T47D (cell line): ENCODE results near the gene ASIC1.
"Not testable (repeated sequence)": the region's sequence is repeated elsewhere in the genome, so short reads cannot be mapped to it uniquely, and the experiment has no call there.

Source experiments
- DNase-seq, 2 experiments: peaks; one replicate each; pipeline versions ENCODE4 v3.0.0 to v3.0.0-alpha.2; 2011 to 2012; ENCODE audit warnings: low read depth in 1 of 2, low spot score in 1 of 2
- JUND ChIP-seq: IDR thresholded peaks from 2 replicates; pipeline ENCODE4 v1.6.1; 2012; ENCODE audit warnings: low read depth
- in situ Hi-C: cut with HindIII; loops from 2 replicates; pipeline ENCODE4 v1.10.0; 2016; ENCODE audit warnings: low sequenced_read_pairs, low pct_unique_long_range_greater_than_20kb

Gene ASIC1

GRCh38 chr12:50072198-50072907, 15.0 kb downstream of the ASIC1 start:
- in situ Hi-C loops, result no loop called here
- DNase-seq, result no peak
- TF ChIP-seq JUND, result no peak

GRCh38 chr12:50073206-50073605, 15.8 kb downstream of the ASIC1 start:
- DNase-seq, result no peak
- in situ Hi-C loops, result no loop called here
- no peak for TF ChIP-seq JUND

DNA sequence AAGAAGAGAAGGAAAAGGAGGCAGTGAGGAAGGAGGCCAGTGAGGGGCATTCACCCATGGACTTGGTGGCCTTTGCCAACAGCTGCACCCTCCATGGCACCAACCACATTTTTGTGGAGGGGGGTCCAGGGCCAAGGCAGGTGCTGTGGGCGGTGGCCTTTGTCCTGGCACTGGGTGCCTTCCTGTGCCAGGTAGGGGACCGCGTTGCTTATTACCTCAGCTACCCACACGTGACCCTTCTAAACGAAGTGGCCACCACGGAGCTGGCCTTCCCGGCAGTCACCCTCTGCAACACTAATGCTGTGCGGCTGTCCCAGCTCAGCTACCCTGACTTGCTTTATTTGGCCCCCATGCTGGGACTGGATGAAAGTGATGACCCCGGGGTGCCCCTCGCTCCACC, 16.3 kb downstream of the ASIC1 start:
- in situ Hi-C loops, result no loop called here
- DNase-seq, result no peak
- TF ChIP-seq JUND, result no peak

- in situ Hi-C loops, result no loop called here
- peak; percentile 76 to 90 for DNase-seq
- TF ChIP-seq JUND, result no peak
Observed at GRCh38 chr12:50074936-50075807, 17.8 kb downstream of the ASIC1 start.

GRCh38 chr12:50075808-50076170, 18.4 kb downstream of the ASIC1 start:
- no peak for TF ChIP-seq JUND
- DNase-seq, result no peak
- in situ Hi-C loops, result no loop called here

DNA sequence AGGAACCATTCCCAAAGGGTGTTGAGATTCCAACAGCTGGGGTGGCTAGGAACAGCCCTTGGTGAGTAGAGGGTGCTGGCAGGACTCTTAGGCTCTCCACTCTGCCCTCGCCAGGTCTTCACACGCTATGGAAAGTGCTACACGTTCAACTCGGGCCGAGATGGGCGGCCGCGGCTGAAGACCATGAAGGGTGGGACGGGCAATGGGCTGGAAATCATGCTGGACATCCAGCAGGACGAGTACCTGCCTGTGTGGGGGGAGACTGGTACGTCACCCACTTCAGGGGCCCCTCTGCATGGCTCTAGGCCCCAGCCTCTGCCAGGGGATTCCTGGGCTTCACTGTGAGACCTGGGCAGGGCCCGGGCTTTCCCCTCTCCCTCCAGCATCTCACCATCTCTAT, 19.7 kb downstream of the ASIC1 start:
- no peak for DNase-seq
- TF ChIP-seq JUND, result no peak
- in situ Hi-C loops, result no loop called here

- in situ Hi-C loops, result no loop called here
- DNase-seq, result no peak
- TF ChIP-seq JUND, result no peak
Observed at GRCh38 chr12:50078281-50078680, 20.9 kb downstream of the ASIC1 start.

GRCh38 chr12:50079771-50080170, 22.4 kb downstream of the ASIC1 start:
- TF ChIP-seq JUND, result no peak
- peak in 1 of 2 experiments; percentile 48 for DNase-seq
- in situ Hi-C loops, result no loop called here

DNA sequence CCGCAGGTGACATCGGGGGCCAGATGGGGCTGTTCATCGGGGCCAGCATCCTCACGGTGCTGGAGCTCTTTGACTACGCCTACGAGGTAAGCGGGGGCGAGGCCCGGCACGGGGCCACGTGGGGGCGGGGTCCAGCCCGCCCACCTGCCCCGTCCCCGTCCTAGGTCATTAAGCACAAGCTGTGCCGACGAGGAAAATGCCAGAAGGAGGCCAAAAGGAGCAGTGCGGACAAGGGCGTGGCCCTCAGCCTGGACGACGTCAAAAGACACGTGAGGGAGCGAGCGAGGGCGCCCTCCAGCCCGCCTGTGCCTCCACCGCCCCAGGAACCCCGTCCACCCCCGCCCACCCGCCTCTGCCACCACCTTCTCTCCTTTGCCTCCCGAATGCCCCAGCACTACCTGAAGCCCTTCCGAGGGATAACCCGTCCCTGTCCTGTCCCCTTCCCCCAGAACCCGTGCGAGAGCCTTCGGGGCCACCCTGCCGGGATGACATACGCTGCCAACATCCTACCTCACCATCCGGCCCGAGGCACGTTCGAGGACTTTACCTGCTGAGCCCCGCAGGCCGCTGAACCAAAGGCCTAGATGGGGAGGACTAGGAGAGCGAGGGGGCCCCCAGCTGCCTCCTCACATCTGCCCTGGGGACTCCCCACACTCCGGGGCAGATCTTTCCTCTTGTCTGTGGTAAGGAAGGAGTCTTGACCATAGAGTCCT, 23.9 kb downstream of the ASIC1 start:
- TF ChIP-seq JUND, result no peak
- in situ Hi-C loops, result no loop called here
- DNase-seq, result no peak

GRCh38 chr12:50082644-50083043, 25.2 kb downstream of the ASIC1 start:
- TF ChIP-seq JUND, result no peak
- DNase-seq, result no peak
- in situ Hi-C loops, result no loop called here

- TF ChIP-seq JUND, result no peak
- in situ Hi-C loops, result no loop called here
- DNase-seq, result no peak
Observed at GRCh38 chr12:50083301-50083700, 25.9 kb downstream of the ASIC1 start.

GRCh38 chr12:50084409-50084774, 27.0 kb downstream of the ASIC1 start:
- in situ Hi-C loops, DNase-seq: not testable (repeated sequence)
